H1 (cell line): ENCODE data around the gene COL1A1. TPM values are rescaled to one million over a fixed set of nuclear protein-coding genes. Genes with fewer than 3 reads are reported as not detected.

Source experiments
- EZH2 ChIP-seq: fragments of 200-600 bp; sonication (generic); IDR thresholded peaks from 2 replicates; pipeline ENCODE4 v1.7.1; 2012; ENCODE audit warnings: low read depth, mild to moderate bottlenecking, moderate library complexity, low read length, inconsistent platforms; ENCODE audit not compliant: severe bottlenecking
- polyA plus RNA-seq, 7 experiments: library from polyadenylated mRNA; depleted of rRNA in 3 of 7; stranded (reverse) in 5 of 7; unstranded in 2 of 7; fragments of >200 nt in 5 of 7; fragments of 200-250 nt in 2 of 7; gene quantifications; 1 replicate in 5 of 7; 2 replicates in 1 of 7; 4 replicates in 1 of 7; pipeline versions ENCODE4 v1.2.1 to v1.2.3, GENCODE V29; 2011 to 2013; ENCODE audit warnings: missing spikeins in 2 of 7, mixed read lengths in 2 of 7
- total RNA-seq: library from RNA; stranded (reverse); fragmentation: NEBNext Ultra II Directional; extraction: Animal tissue kit (Norgen Biotek cat#: 25700); gene quantifications from 2 replicates; pipeline ENCODE4 v1.2.1, GENCODE V29; 2021

COL1A1 gene
- total and polyA plus RNA-seq, 2 of the 8 experiments (the other 6 are each of a cell fraction or from before 2014, with no cell fraction given) = 14.1 to 80.4 TPM

DNA sequence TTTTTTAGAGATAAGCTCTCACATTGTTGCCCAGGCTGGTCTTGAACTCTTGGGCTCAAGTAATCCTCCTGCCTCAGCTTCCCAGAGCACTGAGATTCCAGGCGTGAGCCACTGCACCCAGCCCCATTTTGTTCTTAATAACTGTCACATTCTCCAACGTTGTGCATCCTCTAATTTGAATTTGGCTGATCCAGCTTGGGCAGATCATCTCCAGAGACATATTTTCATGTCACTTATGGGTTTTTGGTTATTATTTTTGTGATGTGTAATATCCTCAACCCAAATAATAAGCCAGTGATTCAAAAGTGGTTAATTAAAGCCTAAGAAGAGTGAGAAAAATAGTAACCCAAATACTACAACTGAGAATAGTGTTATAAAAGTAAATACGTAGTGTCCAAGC is 16.2 kb upstream of the COL1A1 start (continued):
- TF ChIP-seq EZH2 = no peak
- TF ChIP-seq, all 59 proteins: peak for 0
